GM12872 (cell line): ENCODE measurements around the gene IKZF2.

Experiments used
- TF ChIP-seq, protein P1 (sequence below): IDR thresholded peaks from 3 replicates; pipeline ENCODE4 v1.5.1; 2011; ENCODE audit warnings: low read depth, mild to moderate bottlenecking, low read length, moderate library complexity; ENCODE audit not compliant: insufficient read depth

IKZF2 gene

DNA sequence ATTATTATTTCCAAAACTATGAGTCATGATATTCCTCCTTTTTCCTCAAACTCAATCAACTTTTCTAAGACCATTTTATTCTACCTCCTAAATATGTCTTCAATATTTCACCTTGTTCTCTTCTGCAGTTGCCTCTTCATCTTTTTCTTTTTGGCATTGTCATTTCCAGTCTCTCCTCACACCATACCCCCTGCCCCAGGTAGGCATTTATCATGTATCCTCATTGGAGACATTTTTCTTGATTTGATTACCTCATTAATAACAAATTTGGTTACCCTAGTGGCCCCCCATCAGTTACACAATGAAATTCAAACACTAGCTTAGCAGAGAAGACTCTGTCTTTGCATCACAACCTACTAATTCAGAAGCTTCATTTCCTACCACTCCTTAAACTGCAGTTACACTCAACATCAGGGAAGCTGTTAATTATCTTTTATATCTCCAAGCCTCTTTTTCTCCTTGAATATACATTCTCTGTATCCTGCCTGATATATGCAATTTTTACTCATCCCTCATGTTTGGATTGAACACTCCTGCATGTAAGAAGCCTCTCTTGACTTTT lies 133.0 kb downstream of the IKZF2 start:
- TF ChIP-seq, protein P1, sequence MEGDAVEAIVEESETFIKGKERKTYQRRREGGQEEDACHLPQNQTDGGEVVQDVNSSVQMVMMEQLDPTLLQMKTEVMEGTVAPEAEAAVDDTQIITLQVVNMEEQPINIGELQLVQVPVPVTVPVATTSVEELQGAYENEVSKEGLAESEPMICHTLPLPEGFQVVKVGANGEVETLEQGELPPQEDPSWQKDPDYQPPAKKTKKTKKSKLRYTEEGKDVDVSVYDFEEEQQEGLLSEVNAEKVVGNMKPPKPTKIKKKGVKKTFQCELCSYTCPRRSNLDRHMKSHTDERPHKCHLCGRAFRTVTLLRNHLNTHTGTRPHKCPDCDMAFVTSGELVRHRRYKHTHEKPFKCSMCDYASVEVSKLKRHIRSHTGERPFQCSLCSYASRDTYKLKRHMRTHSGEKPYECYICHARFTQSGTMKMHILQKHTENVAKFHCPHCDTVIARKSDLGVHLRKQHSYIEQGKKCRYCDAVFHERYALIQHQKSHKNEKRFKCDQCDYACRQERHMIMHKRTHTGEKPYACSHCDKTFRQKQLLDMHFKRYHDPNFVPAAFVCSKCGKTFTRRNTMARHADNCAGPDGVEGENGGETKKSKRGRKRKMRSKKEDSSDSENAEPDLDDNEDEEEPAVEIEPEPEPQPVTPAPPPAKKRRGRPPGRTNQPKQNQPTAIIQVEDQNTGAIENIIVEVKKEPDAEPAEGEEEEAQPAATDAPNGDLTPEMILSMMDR, result no peak

DNA sequence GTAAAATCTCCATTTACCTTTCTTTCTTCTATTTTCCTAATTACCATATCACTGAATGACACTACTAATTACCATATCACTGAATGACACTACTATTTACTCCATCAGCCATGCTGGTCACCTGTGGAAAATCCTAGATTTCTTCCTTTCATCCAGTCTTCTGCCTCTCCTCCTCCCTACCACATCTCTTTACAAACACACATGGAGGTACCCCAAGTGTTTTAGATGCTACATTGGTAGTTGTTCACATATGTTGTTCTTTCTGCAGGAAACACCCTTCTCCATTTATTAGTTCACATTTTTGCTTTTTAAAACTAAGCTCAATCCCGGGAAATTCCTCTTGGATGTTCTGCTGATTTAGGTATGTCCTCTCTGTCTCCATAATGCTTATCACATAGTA lies 134.0 kb downstream of the IKZF2 start:
- TF ChIP-seq, protein P1, result no peak

DNA sequence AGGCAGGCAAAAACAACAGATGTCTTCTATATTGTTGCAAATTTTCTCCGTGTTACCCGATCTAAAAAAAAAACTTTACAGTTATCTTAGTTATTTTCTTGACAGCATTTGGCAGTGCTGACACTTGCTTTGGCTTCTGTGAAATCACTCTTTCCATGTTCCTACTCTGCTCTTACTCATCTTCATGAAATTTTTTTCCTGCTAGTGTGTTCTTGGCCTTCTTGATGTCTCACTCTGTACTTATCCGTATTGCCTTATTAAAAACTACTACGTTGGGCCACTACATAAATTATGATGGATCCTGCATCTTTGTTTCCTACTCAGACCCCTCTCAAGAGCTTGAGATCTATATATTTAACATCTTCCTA lies 134.4 kb downstream of the IKZF2 start:
- TF ChIP-seq, protein P1, result no peak

- TF ChIP-seq, protein P1, result no peak
These were observed 135.0 kb downstream of the IKZF2 start for GRCh38 chr2:213016166-213016983.

DNA sequence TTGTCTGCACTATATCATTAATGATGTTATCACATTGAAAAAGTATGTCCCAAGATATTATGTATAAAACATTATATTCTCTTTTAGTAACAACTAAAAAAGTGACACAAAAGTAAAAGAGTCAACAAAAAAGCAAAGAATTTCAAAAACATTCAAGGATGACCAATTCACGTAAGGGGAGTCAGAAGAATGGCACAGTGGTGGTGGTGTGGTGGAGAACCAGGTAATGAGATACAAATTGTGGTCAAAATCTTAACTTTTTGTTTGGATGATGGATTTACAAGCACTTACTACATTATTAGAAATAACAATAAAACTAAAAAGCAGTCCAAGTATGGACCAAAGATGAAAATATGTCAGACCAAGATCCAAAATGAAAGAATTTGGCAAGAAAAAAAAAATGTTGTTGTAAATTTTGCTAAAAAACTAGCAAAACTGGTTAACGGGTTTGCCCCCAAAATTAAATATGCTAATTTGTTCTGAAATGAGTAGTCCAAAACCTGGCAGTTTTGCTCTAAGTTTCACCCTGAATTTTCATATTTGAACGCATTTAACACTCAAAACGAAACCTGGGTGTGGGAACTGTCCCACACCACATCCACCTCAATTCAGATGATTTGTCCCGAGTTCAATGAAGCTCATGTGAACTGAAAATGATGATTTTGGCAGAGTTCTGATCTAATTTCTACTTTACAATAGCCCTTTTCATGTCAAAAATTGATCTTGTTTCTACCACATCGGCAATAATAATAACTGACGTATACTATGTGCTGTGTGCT lies 135.8 kb downstream of the IKZF2 start:
- TF ChIP-seq, protein P1, result no peak

- TF ChIP-seq, protein P1, result no peak
These were observed 137.4 kb downstream of the IKZF2 start for GRCh38 chr2:213013979-213014378.

DNA sequence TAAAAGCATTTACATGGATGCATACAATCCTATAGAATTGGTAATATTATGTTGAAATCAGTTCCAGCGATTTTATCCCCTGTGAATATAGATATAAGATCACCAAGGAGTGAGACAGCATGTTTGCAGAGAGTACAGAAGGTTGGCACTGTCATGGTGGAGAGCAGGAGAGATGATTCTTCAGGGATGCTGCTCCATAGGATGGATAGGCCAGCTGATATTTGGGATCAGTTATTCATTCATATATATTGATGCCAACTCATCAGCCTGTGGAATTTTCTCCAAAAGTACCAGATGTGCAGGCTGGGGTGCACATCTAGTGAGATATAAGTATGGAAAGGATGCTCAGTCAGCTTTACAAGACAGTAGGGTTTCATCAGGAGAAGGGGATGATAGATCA lies 139.9 kb downstream of the IKZF2 start:
- TF ChIP-seq, protein P1, result no peak
